DOHH2 (cell line): ENCODE results near the gene S100G.

Experiments
- CTCF ChIP-seq: fragments of 200-600 bp; sonication (generic); IDR thresholded peaks from one replicate; pipeline ENCODE4 v1.5.1; 2014; ENCODE audit warnings: antibody characterized with exemption, mild to moderate bottlenecking, low read depth, low read length; ENCODE audit not compliant: poor library complexity, severe bottlenecking
- EZH2phosphoT487 ChIP-seq: fragments of 200-600 bp; sonication (generic); IDR thresholded peaks from 2 replicates; pipeline ENCODE4 v1.6.1; 2017; ENCODE audit warnings: borderline replicate concordance, mild to moderate bottlenecking, antibody characterized with exemption, low read length, moderate library complexity, mixed read lengths

- TF ChIP-seq CTCF (no peak), EZH2phosphoT487 (no peak)
These were observed 49.4 kb downstream of the S100G start for GRCh38 chrX:16699389-16699788.
